ENCODE results near the gene GTF2IRD1.

Gene GTF2IRD1

GRCh38 chr7:74461970-74462706 is 8.4 kb downstream of the GTF2IRD1 start:
- TF ChIP-seq CTCF (IDR thresholded peaks at IDR 0.05; ENCODE audit: control insufficient read depth, extremely low read depth, insufficient read depth) = no peak
- no peak for DNase-seq (ENCODE audit: low read depth)
- no peak overlapping the region for H3K4me3 ChIP-seq (ENCODE audit: low read depth, low read length)

GRCh38 chr7:74462707-74463100 is 9.0 kb downstream of the GTF2IRD1 start:
- no peak for DNase-seq (ENCODE audit: low read depth)
- no peak overlapping the region for H3K4me3 ChIP-seq (ENCODE audit: low read depth, low read length)
- no peak for TF ChIP-seq CTCF (IDR thresholded peaks at IDR 0.05; ENCODE audit: control insufficient read depth, extremely low read depth, insufficient read depth)

GRCh38 chr7:74464931-74465886 is 11.5 kb downstream of the GTF2IRD1 start:
- TF ChIP-seq CTCF (IDR thresholded peaks at IDR 0.05; ENCODE audit: control insufficient read depth, extremely low read depth, insufficient read depth) = no peak
- H3K4me3 ChIP-seq (ENCODE audit: low read depth, low read length) = no peak overlapping the region; the same call in 1 of the 2 replicates
- peak; percentile 84 for DNase-seq (ENCODE audit: low read depth)

GRCh38 chr7:74466196-74466813 is 12.6 kb downstream of the GTF2IRD1 start:
- DNase-seq (ENCODE audit: low read depth) = no peak
- no peak overlapping the region for H3K4me3 ChIP-seq (ENCODE audit: low read depth, low read length)
- TF ChIP-seq CTCF (IDR thresholded peaks at IDR 0.05; ENCODE audit: control insufficient read depth, extremely low read depth, insufficient read depth) = no peak

- TF ChIP-seq CTCF (IDR thresholded peaks at IDR 0.05; ENCODE audit: control insufficient read depth, extremely low read depth, insufficient read depth) = no peak
- no peak overlapping the region for H3K4me3 ChIP-seq (ENCODE audit: low read depth, low read length)
- no peak for DNase-seq (ENCODE audit: low read depth)
Measured at GRCh38 chr7:74467876-74468275, 14.2 kb downstream of the GTF2IRD1 start.

- no peak for TF ChIP-seq CTCF (IDR thresholded peaks at IDR 0.05; ENCODE audit: control insufficient read depth, extremely low read depth, insufficient read depth)
- no peak for DNase-seq (ENCODE audit: low read depth)
- H3K4me3 ChIP-seq (ENCODE audit: low read depth, low read length) = no peak overlapping the region
Measured at GRCh38 chr7:74470504-74470903, 16.8 kb downstream of the GTF2IRD1 start.

Data from LNCaP clone FGC (cell line).